GM19043 (cell line): ENCODE measurements around the gene NADSYN1.

Experiments used
- ATAC-seq: cut with Tn5 transposase; IDR thresholded peaks from one replicate; pipeline ENCODE4 v1.9.1; 2021; ENCODE audit warnings: low read depth; ENCODE audit not compliant: unreplicated experiment

The NADSYN1 gene

GRCh38 chr11:71449596-71449995 is 3.4 kb upstream of the NADSYN1 start:
- no peak for ATAC-seq

- no peak for ATAC-seq
Observed at GRCh38 chr11:71450507-71450906, 2.5 kb upstream of the NADSYN1 start.

- no peak for ATAC-seq
Observed at GRCh38 chr11:71450939-71451338, 2.1 kb upstream of the NADSYN1 start.

GRCh38 chr11:71451596-71452198 is 1.3 kb upstream of the NADSYN1 start:
- no peak for ATAC-seq

DNA sequence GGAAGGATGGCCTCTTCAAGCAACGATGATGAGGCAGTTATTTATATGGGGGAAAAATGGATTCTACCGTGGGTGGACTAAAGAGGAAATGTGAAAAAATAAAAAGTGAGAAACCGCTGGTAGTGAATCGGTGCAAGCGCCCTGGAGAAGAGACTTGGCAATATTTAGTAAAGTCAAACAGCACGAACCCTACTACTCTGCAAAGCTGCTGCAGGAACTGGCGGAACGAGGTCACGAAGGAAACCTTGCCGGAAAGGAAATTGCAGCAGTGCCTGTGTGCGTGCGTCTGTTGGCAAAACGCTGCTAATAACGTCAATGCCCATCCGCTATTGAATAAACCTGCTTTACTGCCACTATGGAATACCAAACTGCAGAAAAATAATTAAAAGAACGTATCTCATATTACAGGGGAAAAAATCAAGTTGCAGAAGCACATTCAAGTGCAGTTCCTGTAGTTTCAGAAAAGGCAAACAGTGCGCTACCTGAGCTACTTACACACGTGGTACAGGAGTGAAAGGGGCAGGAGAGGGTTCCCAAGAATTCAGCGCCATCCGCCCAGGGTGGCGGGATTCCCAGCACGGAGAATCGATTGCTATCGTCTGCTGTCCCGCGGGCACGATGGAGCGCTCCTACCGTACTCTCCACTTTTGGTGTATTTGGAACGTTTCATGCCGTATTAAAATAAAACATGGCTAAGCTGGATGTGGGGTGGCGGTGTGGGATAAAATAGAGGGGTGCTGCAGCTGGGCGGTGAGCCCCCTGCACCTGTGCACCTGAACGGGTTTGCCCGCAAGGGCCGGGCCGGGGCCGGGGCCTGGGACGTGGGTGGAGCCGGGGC is 585 bp upstream of the NADSYN1 start:
- no peak for ATAC-seq

GRCh38 chr11:71453918-71454304 is 908 bp downstream of the NADSYN1 start:
- ATAC-seq = no peak

GRCh38 chr11:71454470-71455113 is 1.6 kb downstream of the NADSYN1 start:
- no peak for ATAC-seq

DNA sequence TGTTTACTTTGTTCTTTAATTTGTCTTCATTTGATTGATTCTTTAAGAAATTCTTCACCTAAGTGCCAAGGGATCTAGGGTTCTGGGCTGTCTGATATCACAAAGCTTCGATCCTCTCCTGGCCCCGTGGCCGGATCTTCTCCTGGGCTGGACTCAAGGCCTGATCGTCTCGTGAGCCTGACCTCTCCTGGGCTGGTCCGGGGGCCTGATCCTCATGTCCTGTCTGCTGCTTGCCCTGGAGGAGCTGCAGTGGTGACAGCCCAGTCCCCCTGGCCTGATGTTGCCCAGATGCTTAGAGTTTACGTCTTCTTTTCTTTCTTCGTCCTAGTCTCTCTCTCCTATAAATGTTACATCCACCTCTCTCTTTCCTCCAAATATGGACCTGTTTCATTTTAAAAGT is 3.3 kb downstream of the NADSYN1 start:
- ATAC-seq = no peak

- ATAC-seq = no peak
Observed at GRCh38 chr11:71456831-71457230, 3.8 kb downstream of the NADSYN1 start.

DNA sequence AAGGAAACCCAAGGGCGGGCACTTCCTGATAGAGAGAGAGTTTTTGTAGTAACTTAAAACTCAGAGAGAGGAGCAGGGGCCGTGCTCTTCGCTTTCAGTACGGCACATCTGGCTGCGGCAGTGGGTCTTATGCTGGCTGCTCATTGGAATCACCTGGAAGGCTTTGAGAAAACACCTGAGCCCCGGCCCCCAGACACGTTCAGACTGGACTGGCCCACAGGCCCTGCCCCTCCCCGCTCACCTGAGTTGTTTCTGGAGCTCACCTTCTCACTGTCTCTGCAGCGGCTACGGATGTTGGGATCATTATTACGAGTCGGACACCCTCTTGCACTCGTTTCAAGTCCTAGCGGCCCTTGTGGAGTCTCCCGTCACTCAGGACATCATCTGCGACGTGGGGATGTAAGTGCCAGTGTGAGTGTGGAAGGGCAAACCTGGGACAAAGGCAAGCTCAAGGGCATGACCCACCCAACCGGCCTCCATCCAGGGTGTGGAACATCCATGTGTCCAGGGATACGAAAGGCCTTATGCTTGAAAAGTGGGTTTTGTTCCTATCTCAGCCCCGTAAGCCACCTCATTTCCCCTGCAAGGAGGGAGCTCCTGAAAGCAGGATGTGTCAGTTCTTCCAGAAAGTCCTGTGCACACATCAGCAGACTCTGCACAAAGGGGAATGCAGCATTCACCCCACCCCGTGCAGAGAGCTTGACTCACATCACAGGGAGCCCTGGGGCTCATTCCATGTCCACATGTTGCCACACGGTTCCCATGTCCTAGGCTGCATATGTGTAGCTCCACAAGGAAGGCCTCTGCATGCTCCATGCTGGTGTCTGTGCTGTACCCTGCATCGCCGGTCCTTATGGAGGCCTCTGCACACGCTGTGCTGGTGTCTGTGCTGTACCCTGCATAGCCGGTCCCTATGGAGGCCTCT is 5.4 kb downstream of the NADSYN1 start:
- no peak for ATAC-seq

- no peak for ATAC-seq
Observed at GRCh38 chr11:71459076-71459766, 6.2 kb downstream of the NADSYN1 start.

DNA sequence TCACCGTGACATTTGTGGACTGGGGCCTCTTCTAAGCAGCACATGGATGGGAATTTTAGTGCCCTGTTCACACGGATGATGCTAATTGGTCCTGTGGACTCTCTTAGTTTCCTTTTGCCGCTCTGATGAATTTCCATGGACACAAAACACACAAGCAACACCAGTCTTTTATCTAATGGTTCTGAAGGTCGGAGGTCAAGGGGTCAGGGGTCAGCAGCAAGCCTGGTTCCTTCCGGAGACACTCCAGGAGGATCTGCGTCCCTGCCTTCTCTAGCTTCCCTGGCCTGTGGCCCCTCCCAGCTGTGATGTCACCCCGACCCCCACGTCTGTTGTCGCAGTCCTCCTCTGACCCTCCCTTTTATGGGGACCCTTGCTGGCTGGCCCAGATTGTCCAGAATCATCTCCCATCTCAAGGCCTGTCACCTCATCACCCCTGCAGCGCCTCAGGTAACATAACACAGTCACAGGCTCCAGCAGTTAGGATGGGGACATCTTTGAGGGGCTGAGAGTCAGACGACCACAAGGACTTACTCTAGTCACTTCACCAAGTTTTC is 6.8 kb downstream of the NADSYN1 start:
- no peak for ATAC-seq

DNA sequence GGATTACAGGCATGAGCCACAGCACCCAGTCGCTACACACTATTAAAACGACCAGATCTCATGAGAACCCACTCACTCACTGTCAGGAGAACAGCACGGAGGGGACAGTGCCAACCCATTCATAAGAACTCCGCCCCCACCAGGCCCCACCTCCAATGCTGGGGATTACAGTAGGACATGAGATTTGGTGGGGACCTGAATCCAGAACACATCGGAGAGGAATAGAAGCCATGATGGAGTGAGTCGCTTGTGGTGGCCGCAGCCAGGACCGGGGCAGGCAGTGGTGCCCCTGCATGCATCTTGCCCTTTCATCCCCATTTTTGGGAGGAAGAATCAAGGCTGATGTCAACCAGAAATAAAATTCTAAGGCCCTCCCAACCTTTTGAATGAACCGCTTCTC is 8.7 kb downstream of the NADSYN1 start:
- no peak for ATAC-seq

- no peak for ATAC-seq
Observed at GRCh38 chr11:71462726-71463125, 9.7 kb downstream of the NADSYN1 start.

GRCh38 chr11:71463331-71464211 is 10.6 kb downstream of the NADSYN1 start:
- ATAC-seq = no peak

DNA sequence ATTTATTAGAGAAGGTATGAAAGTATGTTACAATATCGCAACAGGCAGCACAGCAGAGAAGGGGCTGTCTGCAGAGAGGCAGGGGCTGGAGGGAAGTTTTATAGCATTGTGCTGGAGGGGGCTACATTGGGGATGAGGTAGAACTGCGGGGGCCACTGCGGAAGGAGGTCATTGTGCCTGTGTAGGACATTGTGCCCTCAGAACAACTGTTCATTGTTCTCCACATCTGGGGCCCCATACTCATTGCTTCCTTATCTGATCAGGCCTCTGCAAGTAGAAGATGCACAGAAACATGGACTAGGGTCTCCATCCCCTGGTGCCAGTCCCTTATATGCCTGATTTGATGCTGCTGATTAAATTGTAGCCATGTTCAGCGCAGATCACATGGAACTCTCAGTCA is 12.1 kb downstream of the NADSYN1 start:
- no peak for ATAC-seq

DNA sequence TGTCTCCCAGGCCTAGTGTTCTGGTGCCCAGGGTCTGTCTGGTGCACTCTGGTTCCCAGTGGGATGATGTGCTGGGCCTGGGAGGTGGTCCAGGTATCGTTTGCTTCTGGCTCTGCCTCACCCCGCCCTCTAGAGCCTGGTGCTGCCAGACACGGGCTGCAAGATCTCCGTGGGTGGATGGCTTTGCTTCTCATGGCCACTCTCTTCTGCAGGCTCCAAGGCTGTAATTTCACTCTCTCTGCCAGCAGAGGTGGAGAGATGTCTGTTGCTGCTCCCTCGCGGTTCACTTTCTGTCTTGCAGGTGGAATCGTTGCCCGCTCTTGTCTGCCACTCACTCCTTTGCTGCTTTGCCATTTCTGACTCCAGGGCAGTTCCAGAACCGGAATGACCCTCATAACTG is 13.4 kb downstream of the NADSYN1 start:
- ATAC-seq = no peak

GRCh38 chr11:71467164-71467563 is 14.2 kb downstream of the NADSYN1 start:
- ATAC-seq = no peak

DNA sequence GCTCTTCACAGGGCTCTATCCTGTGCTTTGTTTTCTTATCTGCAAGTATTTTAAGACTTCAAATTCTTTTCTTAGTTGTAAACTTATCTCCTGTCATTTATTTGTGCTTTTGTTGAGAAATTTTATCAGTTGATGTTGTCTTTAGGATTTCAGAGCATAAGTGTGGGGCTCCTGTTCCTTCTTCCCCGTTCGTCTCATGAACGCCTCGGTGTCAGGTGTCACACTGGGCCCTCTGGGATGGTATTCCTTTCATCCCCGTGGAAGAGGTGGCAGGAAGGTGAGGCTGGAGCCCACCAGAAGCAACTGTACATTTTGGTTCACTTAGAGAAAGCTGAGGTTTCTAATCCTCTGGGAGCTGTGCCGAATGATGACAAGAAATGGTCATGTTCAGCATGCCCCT is 17.9 kb downstream of the NADSYN1 start:
- no peak for ATAC-seq
